ENCODE measurements around the gene GNAQ. TPM values are rescaled to one million over a fixed set of nuclear protein-coding genes. Genes with fewer than 3 reads are reported as not detected.

Gene GNAQ
- total and polyA plus RNA-seq, 3 donors from 2014 or later = 23.5 to 42.9 (median 39.4) TPM

DNA sequence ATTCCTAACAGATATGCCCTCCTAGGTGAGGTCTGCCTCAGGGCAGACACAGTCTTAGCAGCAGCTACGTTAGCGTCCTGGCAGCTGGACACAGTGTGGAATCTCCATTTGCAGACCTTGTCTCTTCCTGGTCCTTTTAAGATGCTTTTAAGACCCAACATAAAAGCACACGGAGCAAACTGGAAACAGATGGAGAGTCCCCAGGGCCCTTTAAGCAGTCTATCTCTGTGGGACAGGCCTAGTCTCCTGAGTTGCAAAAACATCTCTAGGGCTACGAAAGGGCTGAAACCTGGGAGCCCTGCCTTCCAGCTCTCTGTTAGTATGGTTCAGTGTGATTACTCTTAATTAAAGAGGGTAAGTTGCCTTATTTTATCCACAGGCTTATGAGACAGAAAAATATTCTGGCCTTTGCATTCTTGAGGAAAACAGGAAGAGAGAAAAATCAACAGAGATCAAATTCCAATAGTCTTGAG, 317.5 kb downstream of the GNAQ start:
- Histone ChIP-seq H3K27ac (no peak overlapping the region), H3K4me1 (no peaks in the 10 kb centered on the region), H3K27me3 (no peaks in the 10 kb centered on the region), H3K9me3 (no peaks in the 10 kb centered on the region), H3K36me3 (ENCODE audit: low read depth, missing control alignments) (no peaks in the 10 kb centered on the region), H3K4me3 (no peak overlapping the region)
- TF ChIP-seq POLR2A (IDR thresholded peaks at IDR 0.05) = no peak
- TF ChIP-seq, protein P1, sequence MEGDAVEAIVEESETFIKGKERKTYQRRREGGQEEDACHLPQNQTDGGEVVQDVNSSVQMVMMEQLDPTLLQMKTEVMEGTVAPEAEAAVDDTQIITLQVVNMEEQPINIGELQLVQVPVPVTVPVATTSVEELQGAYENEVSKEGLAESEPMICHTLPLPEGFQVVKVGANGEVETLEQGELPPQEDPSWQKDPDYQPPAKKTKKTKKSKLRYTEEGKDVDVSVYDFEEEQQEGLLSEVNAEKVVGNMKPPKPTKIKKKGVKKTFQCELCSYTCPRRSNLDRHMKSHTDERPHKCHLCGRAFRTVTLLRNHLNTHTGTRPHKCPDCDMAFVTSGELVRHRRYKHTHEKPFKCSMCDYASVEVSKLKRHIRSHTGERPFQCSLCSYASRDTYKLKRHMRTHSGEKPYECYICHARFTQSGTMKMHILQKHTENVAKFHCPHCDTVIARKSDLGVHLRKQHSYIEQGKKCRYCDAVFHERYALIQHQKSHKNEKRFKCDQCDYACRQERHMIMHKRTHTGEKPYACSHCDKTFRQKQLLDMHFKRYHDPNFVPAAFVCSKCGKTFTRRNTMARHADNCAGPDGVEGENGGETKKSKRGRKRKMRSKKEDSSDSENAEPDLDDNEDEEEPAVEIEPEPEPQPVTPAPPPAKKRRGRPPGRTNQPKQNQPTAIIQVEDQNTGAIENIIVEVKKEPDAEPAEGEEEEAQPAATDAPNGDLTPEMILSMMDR (IDR thresholded peaks at IDR 0.05) = no peak
- DNase-seq = no peak
- intact Hi-C loops (cut with DNase I; ENCODE audit: low total_unique reads) = no loop called here
- WGBS, 2 donors = 46 to 56% methylated on average over 4 of the region's 4 CpGs

DNA sequence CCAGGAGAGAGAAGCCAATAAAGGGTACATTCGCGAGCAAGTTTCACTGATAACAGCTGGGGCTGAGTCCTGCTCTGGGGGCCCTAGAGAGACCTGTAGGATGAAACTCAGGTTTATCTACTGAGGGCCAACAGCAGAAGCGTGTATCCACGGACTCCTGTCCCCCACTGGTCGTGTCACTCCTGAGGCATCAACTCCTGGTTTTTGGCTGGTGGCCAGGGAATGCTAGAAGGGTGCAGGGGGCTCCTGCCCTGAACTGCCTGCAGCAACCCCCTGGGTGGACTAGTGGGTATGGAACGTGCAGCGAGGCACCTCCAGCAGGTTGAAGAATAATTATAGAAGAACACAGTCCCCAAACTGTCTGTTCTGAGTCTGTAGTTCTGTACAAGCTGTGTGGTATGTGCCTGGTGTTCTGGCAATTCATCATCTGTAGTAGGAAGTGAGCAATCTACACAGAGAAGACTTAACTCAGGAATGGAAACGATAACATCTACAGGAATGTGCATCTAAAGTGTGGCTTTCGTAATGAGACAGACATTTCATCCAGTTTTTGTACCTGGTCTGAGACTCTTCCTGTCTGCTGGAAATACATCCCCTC, 319.0 kb downstream of the GNAQ start:
- no peak overlapping the region for H3K27ac ChIP-seq

DNA sequence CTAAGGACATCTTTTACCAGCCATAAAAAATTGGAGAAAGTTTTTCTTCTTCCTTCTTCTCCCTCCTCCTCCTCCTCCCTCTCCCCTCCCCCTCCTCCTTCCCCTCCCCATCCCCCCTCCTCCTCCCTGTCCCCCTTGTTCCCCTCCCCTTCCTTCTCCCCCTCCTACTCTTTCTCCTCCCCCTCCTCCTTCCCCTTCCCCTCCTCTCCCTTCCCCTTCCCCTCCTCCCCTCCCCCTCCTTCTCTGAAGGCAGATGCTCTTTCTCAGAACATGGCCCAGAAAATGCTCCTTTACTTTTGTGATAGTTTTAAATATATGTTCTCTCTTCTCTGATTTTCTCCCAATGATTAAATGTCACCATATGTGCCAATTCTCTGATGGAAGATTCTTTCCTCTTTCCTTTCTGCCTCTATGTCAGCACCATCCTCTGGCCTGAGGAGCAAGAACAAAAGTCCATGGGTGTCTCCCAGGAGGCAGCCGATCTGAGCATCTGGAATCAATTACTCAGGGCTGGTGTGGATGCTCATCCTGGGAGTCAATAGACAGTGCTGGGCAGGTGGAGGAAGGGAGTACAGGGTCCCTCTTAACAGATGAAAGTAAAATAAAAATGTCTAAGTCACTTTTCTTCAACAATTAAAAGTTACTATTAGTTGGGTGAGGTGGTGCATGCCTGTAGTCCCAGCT, 320.5 kb downstream of the GNAQ start:
- WGBS, 2 donors = 93 to 95% methylated on average over 1 of the region's 1 CpG
- H3K27ac ChIP-seq = no peak overlapping the region
- H3K27me3 ChIP-seq = no peaks in the 10 kb centered on the region
- DNase-seq = no peak
- intact Hi-C loops (cut with DNase I; ENCODE audit: low total_unique reads) = no loop called here
- TF ChIP-seq, protein P1 (IDR thresholded peaks at IDR 0.05) = no peak
- TF ChIP-seq POLR2A (IDR thresholded peaks at IDR 0.05) = no peak
- H3K4me1 ChIP-seq = no peaks in the 10 kb centered on the region
- H3K9me3 ChIP-seq = no peaks in the 10 kb centered on the region
- no peaks in the 10 kb centered on the region for H3K36me3 ChIP-seq (ENCODE audit: low read depth, missing control alignments)
- no peak overlapping the region for H3K4me3 ChIP-seq

More for the DNA sequence above, 319.0 kb downstream of the GNAQ start:
- H3K9me3 ChIP-seq = no peaks in the 10 kb centered on the region
- H3K4me3 ChIP-seq = no peak overlapping the region
- no peak for TF ChIP-seq POLR2A (IDR thresholded peaks at IDR 0.05)
- TF ChIP-seq, protein P1 (IDR thresholded peaks at IDR 0.05) = no peak
- H3K27me3 ChIP-seq = no peaks in the 10 kb centered on the region
- DNase-seq = no peak
- H3K36me3 ChIP-seq (ENCODE audit: low read depth, missing control alignments) = no peaks in the 10 kb centered on the region
- intact Hi-C loops (cut with DNase I; ENCODE audit: low total_unique reads) = no loop called here
- H3K4me1 ChIP-seq = no peaks in the 10 kb centered on the region
- 84 to 86% methylated on average over 9 of the region's 9 CpGs for WGBS, 2 donors

DNA sequence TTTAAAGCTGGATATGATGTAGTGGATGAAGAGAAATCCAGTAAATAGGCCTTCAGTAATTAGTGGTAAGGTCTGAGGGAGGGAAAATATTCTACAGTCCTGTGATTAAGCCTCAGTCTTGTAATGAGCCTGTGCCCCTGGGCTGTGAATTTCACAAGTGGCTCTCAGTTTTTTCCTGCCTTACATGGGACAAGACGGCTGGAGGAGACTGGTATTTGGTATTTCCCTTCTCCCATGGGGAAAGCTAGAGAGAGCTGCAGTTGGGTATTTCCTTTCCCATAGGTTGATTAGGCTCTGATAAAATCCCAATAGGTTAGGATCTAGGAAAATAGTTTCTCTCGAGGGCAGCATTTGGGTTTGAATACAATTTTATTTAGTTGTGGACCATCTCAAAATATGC, 321.3 kb downstream of the GNAQ start:
- Histone ChIP-seq H3K27ac (no peak overlapping the region), H3K27me3 (no peaks in the 10 kb centered on the region), H3K36me3 (ENCODE audit: low read depth, missing control alignments) (no peaks in the 10 kb centered on the region), H3K9me3 (no peaks in the 10 kb centered on the region), H3K4me1 (no peaks in the 10 kb centered on the region), H3K4me3 (no peak overlapping the region)
- intact Hi-C loops (cut with DNase I; ENCODE audit: low total_unique reads) = no loop called here
- no peak for DNase-seq
- WGBS, 2 donors = 91 to 93% methylated on average over 2 of the region's 2 CpGs
- TF ChIP-seq, protein P1 (IDR thresholded peaks at IDR 0.05) = no peak
- no peak for TF ChIP-seq POLR2A (IDR thresholded peaks at IDR 0.05)

Data from testis (tissue), 3 donors.